ENCODE measurements around the gene NTRK3. TPM values are rescaled to one million over a fixed set of nuclear protein-coding genes. Genes with fewer than 3 reads are reported as not detected.

NTRK3 gene
- total and polyA plus RNA-seq, 2 experiments from 2014 or later, result not detected

DNA sequence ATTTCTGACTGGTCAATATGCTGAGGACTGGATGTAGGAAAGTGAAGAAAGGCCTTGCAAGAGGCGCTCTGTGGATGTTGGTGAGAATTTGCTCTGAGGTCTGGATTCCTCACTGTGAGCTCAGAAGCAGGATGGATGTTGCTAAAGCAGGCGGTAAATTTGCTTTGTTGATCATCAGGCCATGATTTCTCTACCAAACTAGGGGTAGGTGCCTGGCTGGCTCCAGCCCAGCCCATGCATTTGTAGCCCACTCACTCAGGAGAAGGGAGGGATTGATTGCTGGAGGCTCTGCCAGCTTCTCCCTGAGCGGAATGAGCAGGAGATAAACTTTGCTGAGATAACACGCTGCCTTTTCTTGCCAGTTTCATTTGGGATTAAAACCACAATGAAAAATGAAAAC, 44.3 kb upstream of the NTRK3 start:
- no peak for DNase-seq
- Histone ChIP-seq H2AFZ (no peak overlapping the region), H3K27me3 (replicated peaks; ENCODE audit: insufficient read depth) (peaks cover 23% of the 10 kb centered on the region), H3K4me3 (no peak overlapping the region), H3K9me3 (ENCODE audit: low read depth) (no peaks in the 10 kb centered on the region), H4K20me1 (ENCODE audit: insufficient read depth) (no peaks in the 10 kb centered on the region), H3K27ac (no peak overlapping the region), H3F3A (ENCODE audit: insufficient read depth) (no peaks in the 10 kb centered on the region), H3K79me2 (ENCODE audit: insufficient read depth) (no peaks in the 10 kb centered on the region), H3K9me2 (ENCODE audit: insufficient read depth) (no peaks in the 10 kb centered on the region), H3K4me1 (ENCODE audit: insufficient read depth) (no peaks in the 10 kb centered on the region), H3K9ac (no peak overlapping the region), H3K4me2 (ENCODE audit: unreplicated experiment) (no peak overlapping the region), H3K36me3 (ENCODE audit: low read depth) (no peaks in the 10 kb centered on the region)
- WGBS, 2 experiments (ENCODE audit: low coverage in 1 of 2, low lambda C conversion rate in 2 of 2, missing lambda C conversion rate in 2 of 2), result 40 to 48% methylated on average over 4 of the region's 4 CpGs
- in situ Hi-C loops (cut with MboI), result no loop called here
- TF ChIP-seq EZH2phosphoT487 (IDR thresholded peaks at IDR 0.05; ENCODE audit: insufficient read depth, low read depth) (no peak), EZH2 (IDR thresholded peaks at IDR 0.05; ENCODE audit: insufficient read depth, poor library complexity, severe bottlenecking) (no peak)

DNA sequence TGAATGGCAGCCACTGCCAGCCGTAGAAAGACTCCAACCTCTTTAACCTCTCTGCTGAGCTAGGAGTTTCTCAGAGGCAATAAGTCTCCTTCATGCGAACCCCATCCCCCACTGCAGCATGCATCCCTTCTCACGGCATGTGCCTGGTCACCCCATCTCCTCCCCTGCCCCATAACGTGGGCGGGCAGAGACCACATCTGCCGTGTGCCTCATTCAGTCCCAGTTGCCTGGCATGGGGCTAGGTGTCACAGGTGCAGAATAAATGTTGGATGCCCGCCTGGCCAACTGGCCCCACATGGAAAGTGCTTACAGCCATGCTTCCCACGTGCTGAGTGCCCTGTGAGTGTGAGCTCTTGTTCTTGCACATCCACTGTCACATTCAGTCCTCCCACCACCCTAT, 43.5 kb upstream of the NTRK3 start:
- no peak for DNase-seq
- Histone ChIP-seq H3K27ac (no peak overlapping the region), H3K9me2 (ENCODE audit: insufficient read depth) (no peaks in the 10 kb centered on the region), H3K4me2 (ENCODE audit: unreplicated experiment) (no peak overlapping the region), H3K9ac (no peak overlapping the region), H3F3A (ENCODE audit: insufficient read depth) (no peaks in the 10 kb centered on the region), H3K27me3 (replicated peaks; ENCODE audit: insufficient read depth) (peaks cover 23% of the 10 kb centered on the region), H3K4me3 (no peak overlapping the region), H2AFZ (no peak overlapping the region), H3K9me3 (ENCODE audit: low read depth) (no peaks in the 10 kb centered on the region), H3K4me1 (ENCODE audit: insufficient read depth) (no peaks in the 10 kb centered on the region), H3K79me2 (ENCODE audit: insufficient read depth) (no peaks in the 10 kb centered on the region), H3K36me3 (ENCODE audit: low read depth) (no peaks in the 10 kb centered on the region), H4K20me1 (ENCODE audit: insufficient read depth) (no peaks in the 10 kb centered on the region)
- in situ Hi-C loops (cut with MboI), result no loop called here
- TF ChIP-seq EZH2phosphoT487 (IDR thresholded peaks at IDR 0.05; ENCODE audit: insufficient read depth, low read depth) (no peak), EZH2 (IDR thresholded peaks at IDR 0.05; ENCODE audit: insufficient read depth, poor library complexity, severe bottlenecking) (no peak)
- 13 to 20% methylated on average over 8 of the region's 8 CpGs for WGBS, 2 experiments (ENCODE audit: low coverage in 1 of 2, low lambda C conversion rate in 2 of 2, missing lambda C conversion rate in 2 of 2)

- 2% methylated on average over 4 of the region's 4 CpGs for WGBS, 2 experiments (ENCODE audit: low coverage in 1 of 2, low lambda C conversion rate in 2 of 2, missing lambda C conversion rate in 2 of 2)
- in situ Hi-C loops (cut with MboI), result no loop called here
These were observed 43.0 kb upstream of the NTRK3 start for GRCh38 chr15:88299497-88299896.

DNA sequence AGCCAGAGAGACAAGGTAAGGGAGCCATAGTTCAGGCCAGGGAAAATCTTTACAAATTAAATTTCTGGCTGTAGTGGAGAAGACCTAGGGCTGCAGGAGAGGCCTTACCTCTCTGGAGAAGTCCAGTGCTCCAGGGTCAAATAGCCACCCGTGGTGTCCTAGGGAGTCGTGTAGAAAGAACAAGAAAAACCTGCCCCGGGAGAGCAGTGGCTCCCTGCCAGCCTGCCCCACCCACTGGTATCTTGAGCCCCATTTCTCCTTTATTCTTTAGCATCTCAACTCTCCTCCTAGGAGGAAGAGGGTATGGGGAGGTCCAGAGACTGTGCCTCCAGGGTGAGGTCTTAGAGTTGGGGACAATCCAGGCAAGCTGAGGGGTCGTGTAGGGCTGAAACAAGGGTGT, 32.1 kb upstream of the NTRK3 start:
- H3F3A ChIP-seq (ENCODE audit: insufficient read depth), result no peaks in the 10 kb centered on the region
- WGBS, 2 experiments (ENCODE audit: low coverage in 1 of 2, low lambda C conversion rate in 2 of 2, missing lambda C conversion rate in 2 of 2), result 12 to 31% methylated on average over 4 of the region's 4 CpGs
- no peak overlapping the region for H2AFZ ChIP-seq
- H3K27me3 ChIP-seq (replicated peaks; ENCODE audit: insufficient read depth), result peaks cover 25% of the 10 kb centered on the region
- no peak overlapping the region for H3K27ac ChIP-seq
- no peaks in the 10 kb centered on the region for H3K4me1 ChIP-seq (ENCODE audit: insufficient read depth)
- H3K9ac ChIP-seq, result no peak overlapping the region
- H4K20me1 ChIP-seq (ENCODE audit: insufficient read depth), result no peaks in the 10 kb centered on the region
- TF ChIP-seq EZH2 (IDR thresholded peaks at IDR 0.05; ENCODE audit: insufficient read depth, poor library complexity, severe bottlenecking), result no peak
- no peak for TF ChIP-seq EZH2phosphoT487 (IDR thresholded peaks at IDR 0.05; ENCODE audit: insufficient read depth, low read depth)
- H3K4me2 ChIP-seq (ENCODE audit: unreplicated experiment), result no peak overlapping the region
- H3K79me2 ChIP-seq (ENCODE audit: insufficient read depth), result no peaks in the 10 kb centered on the region
- no peaks in the 10 kb centered on the region for H3K9me2 ChIP-seq (ENCODE audit: insufficient read depth)
- no peaks in the 10 kb centered on the region for H3K36me3 ChIP-seq (ENCODE audit: low read depth)
- DNase-seq, result no peak
- no peak overlapping the region for H3K4me3 ChIP-seq
- in situ Hi-C loops (cut with MboI), result no loop called here
- H3K9me3 ChIP-seq (ENCODE audit: low read depth), result no peaks in the 10 kb centered on the region

More at GRCh38 chr15:88299497-88299896, 43.0 kb upstream of the NTRK3 start:
- Histone ChIP-seq H3K9ac (no peak overlapping the region), H3K36me3 (ENCODE audit: low read depth) (no peaks in the 10 kb centered on the region), H3K27ac (no peak overlapping the region), H3K4me2 (ENCODE audit: unreplicated experiment) (no peak overlapping the region), H4K20me1 (ENCODE audit: insufficient read depth) (no peaks in the 10 kb centered on the region), H3K9me3 (ENCODE audit: low read depth) (no peaks in the 10 kb centered on the region), H3F3A (ENCODE audit: insufficient read depth) (no peaks in the 10 kb centered on the region), H3K4me1 (ENCODE audit: insufficient read depth) (no peaks in the 10 kb centered on the region), H3K79me2 (ENCODE audit: insufficient read depth) (no peaks in the 10 kb centered on the region), H3K4me3 (no peak overlapping the region), H3K27me3 (replicated peaks; ENCODE audit: insufficient read depth) (peaks cover 23% of the 10 kb centered on the region), H2AFZ (no peak overlapping the region), H3K9me2 (ENCODE audit: insufficient read depth) (no peaks in the 10 kb centered on the region)
- TF ChIP-seq EZH2 (IDR thresholded peaks at IDR 0.05; ENCODE audit: insufficient read depth, poor library complexity, severe bottlenecking), result no peak
- TF ChIP-seq EZH2phosphoT487 (IDR thresholded peaks at IDR 0.05; ENCODE audit: insufficient read depth, low read depth), result no peak
- no peak for DNase-seq

- no peak overlapping the region for H3K9ac ChIP-seq
- no peak for TF ChIP-seq EZH2 (IDR thresholded peaks at IDR 0.05; ENCODE audit: insufficient read depth, poor library complexity, severe bottlenecking)
- no peaks in the 10 kb centered on the region for H3K9me2 ChIP-seq (ENCODE audit: insufficient read depth)
- H3K36me3 ChIP-seq (ENCODE audit: low read depth), result no peaks in the 10 kb centered on the region
- DNase-seq, result no peak
- no peak overlapping the region for H3K4me2 ChIP-seq (ENCODE audit: unreplicated experiment)
- H3K4me3 ChIP-seq, result no peak overlapping the region
- H3K79me2 ChIP-seq (ENCODE audit: insufficient read depth), result no peaks in the 10 kb centered on the region
- H4K20me1 ChIP-seq (ENCODE audit: insufficient read depth), result no peaks in the 10 kb centered on the region
- H3K27ac ChIP-seq, result no peak overlapping the region
- no peaks in the 10 kb centered on the region for H3K9me3 ChIP-seq (ENCODE audit: low read depth)
- no peaks in the 10 kb centered on the region for H3F3A ChIP-seq (ENCODE audit: insufficient read depth)
- H2AFZ ChIP-seq, result no peak overlapping the region
- H3K27me3 ChIP-seq (replicated peaks; ENCODE audit: insufficient read depth), result peaks cover 29% of the 10 kb centered on the region
- no peaks in the 10 kb centered on the region for H3K4me1 ChIP-seq (ENCODE audit: insufficient read depth)
- in situ Hi-C loops (cut with MboI), result no loop called here
- 43 to 54% methylated on average over 10 of the region's 10 CpGs for WGBS, 2 experiments (ENCODE audit: low coverage in 1 of 2, low lambda C conversion rate in 2 of 2, missing lambda C conversion rate in 2 of 2)
These were observed 31.7 kb upstream of the NTRK3 start for GRCh38 chr15:88288206-88288605.
